B cell (primary cell): ENCODE results near the gene PCBP3. TPM values are rescaled to one million over a fixed set of nuclear protein-coding genes. Genes with fewer than 3 reads are reported as not detected.

Source experiments
- ATAC-seq: fragments of 200-7000 bp; cut with Tn5 transposase; one replicate; pipeline ENCODE4 v1.10.0; 2021; ENCODE audit warnings: low read depth, mild to moderate bottlenecking, moderate number of reproducible peaks, moderate library complexity
- CTCF ChIA-PET: fragments of 350-600 bp; sonication (Branson Sonifier 250); formaldehyde crosslinking; loops from one replicate; lab custom pipeline; 2021; ENCODE audit warnings: antibody characterized with exemption, inconsistent platforms; lab: Charles Lee
- POLR2A ChIA-PET: fragments of 350-600 bp; sonication (Branson Sonifier 250); formaldehyde crosslinking; loops from one replicate; lab custom pipeline; 2021; ENCODE audit warnings: antibody characterized with exemption; lab: Charles Lee
- DNase-seq: peaks from one replicate; pipeline ENCODE4 v3.0.0; 2013
- H2AFZ ChIP-seq: 2 replicates; pipeline ENCODE4 v1.6.1; 2012; ENCODE audit warnings: mild to moderate bottlenecking, low read depth, low read length; ENCODE audit not compliant: insufficient read depth, poor library complexity, severe bottlenecking
- H3K27ac ChIP-seq, 2 donors: 1 replicate in 1 of 2; 2 replicates in 1 of 2; pipeline ENCODE4 v1.5.1; 2012 to 2013; ENCODE audit warnings: low read length in 2 of 2, mild to moderate bottlenecking in 2 of 2, moderate library complexity in 1 of 2
- H3K27me3 ChIP-seq, 4 experiments: fragments of 200-600 bp in 1 of 4; sonication (generic) in 1 of 4; replicated peaks in 1 of 4; 1 replicate in 2 of 4; 2 replicates in 2 of 4; pipeline versions ENCODE4 v1.6.1 to v1.7.0; 2013 to 2016; ENCODE audit warnings: low read length in 3 of 4, mild to moderate bottlenecking in 2 of 4, mixed read lengths in 1 of 4, moderate library complexity in 1 of 4; ENCODE audit not compliant: insufficient read depth in 4 of 4, control insufficient read depth in 3 of 4; ENCODE audit errors: control extremely low read depth in 1 of 4
- H3K36me3 ChIP-seq, 2 experiments: replicated peaks in 1 of 2; 1 replicate in 1 of 2; 2 replicates in 1 of 2; pipeline versions ENCODE4 v1.6.1 to v1.7.1; 2013; ENCODE audit warnings: low read length in 1 of 2; ENCODE audit not compliant: insufficient read depth in 2 of 2, control insufficient read depth in 1 of 2; ENCODE audit errors: control extremely low read depth in 1 of 2, extremely low read depth in 1 of 2
- H3K4me1 ChIP-seq, 2 donors: fragments of 200-600 bp in 1 of 2; sonication (generic) in 1 of 2; 1 replicate in 1 of 2; 2 replicates in 1 of 2; pipeline versions ENCODE4 v1.5.1 to v1.6.1; 2013 to 2017; ENCODE audit warnings: low read length in 2 of 2; ENCODE audit not compliant: control insufficient read depth in 2 of 2, insufficient read depth in 2 of 2
- H3K4me2 ChIP-seq: replicated peaks from 2 replicates; pipeline ENCODE3; 2012; ENCODE audit warnings: mild to moderate bottlenecking, low read depth, low read length; ENCODE audit not compliant: poor library complexity, severe bottlenecking
- H3K4me3 ChIP-seq, 5 experiments: fragments of 200-600 bp in 1 of 5; sonication (generic) in 1 of 5; 1 replicate in 3 of 5; 2 replicates in 2 of 5; pipeline versions ENCODE4 v1.5.1 to v1.7.0; 2011 to 2016; ENCODE audit warnings: low read length in 4 of 5, mild to moderate bottlenecking in 4 of 5, low read depth in 2 of 5, control low read depth in 1 of 5, moderate library complexity in 1 of 5; ENCODE audit not compliant: insufficient read depth in 1 of 5; ENCODE audit errors: control extremely low read depth in 1 of 5, extremely low read depth in 1 of 5
- H3K79me2 ChIP-seq: fragments of 200-600 bp; sonication (generic); one replicate; pipeline ENCODE4 v1.6.0; 2016; ENCODE audit warnings: low read length; ENCODE audit not compliant: control insufficient read depth, insufficient read depth
- H3K9ac ChIP-seq: fragments of 200-600 bp; sonication (generic); 2 replicates; pipeline ENCODE4 v1.6.1; 2017; ENCODE audit warnings: mild to moderate bottlenecking, low read length, moderate library complexity
- H3K9me3 ChIP-seq, 3 donors: one replicate each; pipeline versions ENCODE4 v1.6.1 to v1.7.1; 2013; ENCODE audit warnings: low read length in 2 of 3; ENCODE audit not compliant: control insufficient read depth in 2 of 3, insufficient read depth in 1 of 3; ENCODE audit errors: control extremely low read depth in 1 of 3
- H4K20me1 ChIP-seq: 2 replicates; pipeline ENCODE4 v1.6.0; 2012; ENCODE audit warnings: mild to moderate bottlenecking, low read length; ENCODE audit not compliant: insufficient read depth, control insufficient read depth, poor library complexity, severe bottlenecking
- H3K27ac Mint-ChIP-seq: one replicate; pipeline ENCODE4 v1.8.0; 2021; ENCODE audit warnings: mixed read lengths
- H3K27me3 Mint-ChIP-seq: one replicate; pipeline ENCODE4 v1.8.0; 2021; ENCODE audit warnings: mixed read lengths
- H3K4me1 Mint-ChIP-seq: one replicate; pipeline ENCODE4 v1.8.0; 2021; ENCODE audit warnings: mixed read lengths
- H3K4me3 Mint-ChIP-seq: one replicate; pipeline ENCODE4 v1.8.0; 2021; ENCODE audit warnings: mixed read lengths
- H3K9me3 Mint-ChIP-seq: one replicate; pipeline ENCODE4 v1.8.0; 2022; ENCODE audit warnings: mixed read lengths; ENCODE audit not compliant: insufficient read depth
- CTCF ChIP-seq: fragments of 200-600 bp; IDR thresholded peaks from one replicate; pipeline ENCODE4 v1.8.0; 2022; ENCODE audit warnings: antibody characterized with exemption, mild to moderate bottlenecking
- EZH2 ChIP-seq: IDR thresholded peaks from 2 replicates; pipeline ENCODE4 v1.6.1; 2012; ENCODE audit warnings: borderline replicate concordance, low read depth, mild to moderate bottlenecking, moderate library complexity, low read length; ENCODE audit not compliant: insufficient read depth, poor library complexity, severe bottlenecking
- WGBS: methylation state at CpG from one replicate; pipeline ENCODE4 v1.1.5; 2013; ENCODE audit warnings: missing lambda C conversion rate; ENCODE audit not compliant: insufficient coverage; 5-methylcytosine and 5-hydroxymethylcytosine counted together
- intact Hi-C: fragments of 100-400 bp; cut with micrococcal nuclease; formaldehyde crosslinking; loops from one replicate; pipeline ENCODE4 v1.10.0; 2022
- polyA plus RNA-seq: library from polyadenylated mRNA; depleted of rRNA; stranded (reverse); fragments of >200 nt; gene quantifications from 2 replicates; pipeline ENCODE4 v1.2.3, GENCODE V29; 2012
- total RNA-seq, 2 donors: library from RNA; stranded (reverse); fragments of 120-200 nt in 1 of 2; gene quantifications; 1 replicate in 1 of 2; 2 replicates in 1 of 2; pipeline versions ENCODE4 v1.2.3 to v1.2.4, GENCODE V29; 2013 to 2022

The PCBP3 gene
- total and polyA plus RNA-seq, 2 donors (not counting 1 experiment from before 2014, with no cell fraction given), result 0.45 to 2.7 TPM

GRCh38 chr21:45943630-45944540 lies 300.4 kb downstream of the PCBP3 start:
- Mint-ChIP-seq H3K27me3 (no peaks in the 10 kb centered on the region), H3K4me3 (no peak overlapping the region), H3K9me3 (no peaks in the 10 kb centered on the region), H3K27ac (no peak overlapping the region), H3K4me1 (no peaks in the 10 kb centered on the region)
- no peak overlapping the region for H3K27ac ChIP-seq
- no peaks in the 10 kb centered on the region for H4K20me1 ChIP-seq
- H3K9me3 ChIP-seq, result peaks cover 0 to 16% (median 0%) of the 10 kb centered on the region in 3 donors
- no peak for DNase-seq
- ATAC-seq, result no peak
- H3K4me1 ChIP-seq, result no peaks in the 10 kb centered on the region
- no peak overlapping the region for H3K9ac ChIP-seq
- intact Hi-C loops, result no loop called here
- no peak overlapping the region for H2AFZ ChIP-seq
- H3K36me3 ChIP-seq, result no peaks in the 10 kb centered on the region
- no peak for TF ChIP-seq EZH2
- no peak for TF ChIP-seq CTCF
- POLR2A ChIA-PET, result no interaction called here
- 95% methylated on average over 8 of the region's 8 CpGs for WGBS
- CTCF ChIA-PET, result no interaction called here
- H3K79me2 ChIP-seq, result no peaks in the 10 kb centered on the region
- no peak overlapping the region for H3K4me2 ChIP-seq
- no peak overlapping the region for H3K4me3 ChIP-seq
- no peaks in the 10 kb centered on the region for H3K27me3 ChIP-seq

GRCh38 chr21:45944601-45945000 lies 301.1 kb downstream of the PCBP3 start:
- Histone ChIP-seq H3K4me2 (no peak overlapping the region), H3K36me3 (no peaks in the 10 kb centered on the region), H3K27ac (no peak overlapping the region), H3K9me3 (peaks cover 0 to 16% (median 0%) of the 10 kb centered on the region in 3 donors), H3K4me1 (no peaks in the 10 kb centered on the region), H3K4me3 (no peak overlapping the region), H3K79me2 (no peaks in the 10 kb centered on the region), H4K20me1 (no peaks in the 10 kb centered on the region), H3K9ac (no peak overlapping the region), H3K27me3 (no peaks in the 10 kb centered on the region), H2AFZ (no peak overlapping the region)
- ATAC-seq, result no peak
- Mint-ChIP-seq H3K27ac (no peak overlapping the region), H3K9me3 (no peaks in the 10 kb centered on the region), H3K4me1 (no peaks in the 10 kb centered on the region), H3K27me3 (no peaks in the 10 kb centered on the region), H3K4me3 (no peak overlapping the region)
- WGBS, result 88% methylated on average over 14 of the region's 14 CpGs
- intact Hi-C loops, result no loop called here
- TF ChIP-seq CTCF, result no peak
- TF ChIP-seq EZH2, result no peak
- CTCF ChIA-PET, result no interaction called here
- POLR2A ChIA-PET, result no interaction called here
- no peak for DNase-seq
